HCT116 (cell line): ENCODE results near the gene TSSK2. TPM values are rescaled to one million over a fixed set of nuclear protein-coding genes. Genes with fewer than 3 reads are reported as not detected.

ENCODE experiments used
- ATAC-seq: fragments of 200-7000 bp; cut with Tn5 transposase; 2 replicates; pipeline ENCODE4 v1.9.1; 2020; ENCODE audit warnings: mild to moderate bottlenecking, moderate library complexity
- BruUV-seq: library from RNA; stranded (reverse); fragments of 400-500 nt; replicated peaks from 2 replicates; lab custom pipeline; 2021; lab: Mats Ljungman, UMichigan
- CTCF ChIA-PET: fragments of 300-600 bp; sonication (Branson Sonifier 250); formaldehyde crosslinking; loops from one replicate; lab custom pipeline; 2021; ENCODE audit warnings: antibody characterized with exemption; lab: Charles Lee
- POLR2A ChIA-PET: fragments of 300-600, 350-600 bp; sonication (Branson Sonifier 250); formaldehyde crosslinking; loops from one replicate; lab custom pipeline; 2021; ENCODE audit warnings: antibody characterized with exemption; lab: Charles Lee
- RAD21 ChIA-PET, 2 experiments: fragments of 300-600 bp; sonication (Branson Sonifier 250); formaldehyde crosslinking; loops; one replicate each; lab custom pipeline; 2023; ENCODE audit warnings: low total read pairs in 2 of 2; ENCODE audit not compliant: uncharacterized antibody in 2 of 2, unreplicated experiment in 2 of 2, low non-redundant PET in 1 of 2; lab: Charles Lee
- DNase-seq: peaks from one replicate; pipeline ENCODE4 v3.0.0-alpha.2; 2010; ENCODE audit warnings: low read depth, low spot score
- H2AFZ ChIP-seq: fragments of 200-600 bp; shearing (Covaris generic), sonication (generic); 2 replicates; pipeline ENCODE4 v1.6.1; 2017; ENCODE audit warnings: low read depth, mixed run types, mixed read lengths, antibody characterized with exemption, low read length; ENCODE audit not compliant: poor library complexity, severe bottlenecking
- H3K27ac ChIP-seq: 2 replicates; pipeline ENCODE4 v1.5.1; 2012; ENCODE audit warnings: low read depth, low read length
- H3K27me3 ChIP-seq: fragments of 200-600 bp; sonication (generic); 2 replicates; pipeline ENCODE4 v1.6.1; 2016; ENCODE audit warnings: mixed run types, low read length, mixed read lengths; ENCODE audit not compliant: insufficient read depth
- H3K36me3 ChIP-seq, 2 experiments: fragments of 200-500 bp in 1 of 2; fragments of 200-600 bp in 1 of 2; sonication (Bioruptor generic) in 1 of 2; sonication (generic) in 1 of 2; 2 replicates each; pipeline versions ENCODE4 v1.5.1 to v1.6.1; 2014 to 2016; ENCODE audit warnings: low read length in 2 of 2, inconsistent platforms in 1 of 2, mixed read lengths in 1 of 2, mixed run types in 1 of 2; ENCODE audit not compliant: insufficient read depth in 2 of 2, control insufficient read depth in 1 of 2
- H3K4me1 ChIP-seq, 2 experiments: fragments of 200-600 bp in 1 of 2; sonication (generic) in 1 of 2; 2 replicates each; pipeline versions ENCODE4 v1.5.1 to v1.6.1; 2012 to 2017; ENCODE audit warnings: low read length in 2 of 2, inconsistent platforms in 1 of 2, mild to moderate bottlenecking in 1 of 2, mixed read lengths in 1 of 2, mixed run types in 1 of 2, moderate library complexity in 1 of 2; ENCODE audit not compliant: insufficient read depth in 2 of 2, control insufficient read depth in 1 of 2
- H3K4me2 ChIP-seq: fragments of 200-600 bp; sonication (generic); 2 replicates; pipeline ENCODE4 v1.6.1; 2017; ENCODE audit warnings: mixed run types, low read length, mixed read lengths
- H3K4me3 ChIP-seq, 2 experiments: fragments of 200-600 bp in 1 of 2; sonication (generic) in 1 of 2; replicated peaks in 1 of 2; 2 replicates each; pipeline ENCODE4 v1.5.1; 2011 to 2016; ENCODE audit warnings: low read length in 2 of 2, control low read depth in 1 of 2, low read depth in 1 of 2, mild to moderate bottlenecking in 1 of 2, mixed read lengths in 1 of 2, mixed run types in 1 of 2
- H3K79me2 ChIP-seq: fragments of 200-600 bp; sonication (generic); 2 replicates; pipeline ENCODE4 v1.6.1; 2017; ENCODE audit warnings: mild to moderate bottlenecking, mixed run types, low read length, moderate library complexity, mixed read lengths; ENCODE audit not compliant: insufficient read depth
- H3K9ac ChIP-seq: fragments of 200-600 bp; sonication (generic); 2 replicates; pipeline ENCODE4 v1.6.1; 2016; ENCODE audit warnings: low read length, mixed read lengths
- H3K9me2 ChIP-seq: fragments of 200-600 bp; sonication (generic), shearing (Covaris generic); 2 replicates; pipeline ENCODE4 v1.6.1; 2017; ENCODE audit warnings: mixed run types, mild to moderate bottlenecking, moderate library complexity; ENCODE audit not compliant: insufficient read depth
- H3K9me3 ChIP-seq, 2 experiments: fragments of 200-500 bp in 1 of 2; fragments of 200-600 bp in 1 of 2; sonication (Bioruptor generic) in 1 of 2; sonication (generic) in 1 of 2; 2 replicates each; pipeline ENCODE4 v1.6.1; 2014 to 2017; ENCODE audit warnings: low read length in 2 of 2, mixed read lengths in 2 of 2, inconsistent platforms in 1 of 2, low read depth in 1 of 2, mild to moderate bottlenecking in 1 of 2, mixed run types in 1 of 2, moderate library complexity in 1 of 2; ENCODE audit not compliant: control insufficient read depth in 1 of 2, insufficient read depth in 1 of 2
- H4K20me1 ChIP-seq: fragments of 200-600 bp; sonication (generic), shearing (Covaris generic); 2 replicates; pipeline ENCODE4 v1.6.1; 2017; ENCODE audit warnings: mixed run types, mild to moderate bottlenecking, moderate library complexity; ENCODE audit not compliant: insufficient read depth
- ELF1 ChIP-seq: IDR thresholded peaks from 2 replicates; pipeline ENCODE4 v1.6.1; 2012; ENCODE audit warnings: low read depth, borderline replicate concordance
- EZH2phosphoT487 ChIP-seq: fragments of 200-600 bp; IDR thresholded peaks from 2 replicates; pipeline ENCODE4 v1.6.1; 2018; ENCODE audit warnings: antibody characterized with exemption, borderline replicate concordance
- POLR2AphosphoS5 ChIP-seq: IDR thresholded peaks from 2 replicates; pipeline ENCODE4 v1.6.1; 2011; ENCODE audit warnings: mild to moderate bottlenecking, low read depth, low read length, moderate library complexity
- SIN3A ChIP-seq: IDR thresholded peaks from 2 replicates; pipeline ENCODE4 v1.6.1; 2012; ENCODE audit warnings: low read depth
- TCF7L2 ChIP-seq: IDR thresholded peaks from 2 replicates; pipeline ENCODE4 v1.7.0; 2011; ENCODE audit warnings: borderline replicate concordance, inconsistent platforms; ENCODE audit not compliant: insufficient read depth, insufficient read length; ENCODE audit errors: extremely low read depth
- intact Hi-C: fragments of 100-400 bp; cut with micrococcal nuclease; formaldehyde crosslinking; loops from 2 replicates; pipeline ENCODE4 v1.10.0; 2022
- total RNA-seq: library from RNA; stranded (reverse); gene quantifications from one replicate; pipeline ENCODE4 v1.2.1, GENCODE V29; 2021; ENCODE audit not compliant: unreplicated experiment
- TF ChIP-seq, protein P1 (sequence below): IDR thresholded peaks from 2 replicates; pipeline ENCODE4 v1.6.1; 2012

The TSSK2 gene
- total RNA-seq, 1 experiment from 2014 or later, result not detected

DNA sequence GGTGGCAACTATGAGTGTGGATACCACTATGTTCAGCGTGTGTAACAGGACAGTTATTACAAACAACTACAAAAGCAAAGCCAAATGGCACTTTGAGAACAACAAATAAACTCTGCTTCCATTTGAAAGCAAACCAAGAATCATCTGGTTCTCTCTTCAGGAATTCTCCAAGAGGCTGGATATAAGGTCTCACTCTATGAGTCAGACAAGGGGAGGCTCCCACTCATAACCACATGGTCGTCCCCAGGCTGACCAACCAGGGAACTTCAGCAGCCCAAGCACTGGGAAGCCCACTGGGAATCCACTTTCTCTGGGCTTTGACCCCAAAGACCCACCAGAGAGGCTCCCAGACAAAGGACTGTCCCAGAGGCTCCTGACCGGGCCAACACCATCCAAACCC lies 44.2 kb upstream of the TSSK2 start:
- H3K79me2 ChIP-seq, result no peaks in the 10 kb centered on the region; the same call in none of the 2 replicates
- H3K4me3 ChIP-seq, result peak overlapping the region in 1 of 2 experiments; percentile 31; a peak in 1 of 4 replicates
- no peak for DNase-seq
- H3K9me2 ChIP-seq, result no peaks in the 10 kb centered on the region
- H3K27me3 ChIP-seq, result no peaks in the 10 kb centered on the region
- intact Hi-C loops, result no loop called here
- H3K4me1 ChIP-seq, result peaks cover 27 to 31% of the 10 kb centered on the region in 2 experiments
- ChIA-PET CTCF (interaction anchor here (1.3 kb wide), 1 partner anchor 58 kb away, joined by 4 read pairs; the partner anchor contains the start of gene ESS2), RAD21 (no interaction called here), POLR2A (no interaction called here)
- no TSS peak for BruUV-seq
- peak overlapping the region; percentile 31; the same call in 1 of the 2 replicates for H3K9ac ChIP-seq
- H3K9me3 ChIP-seq, result no peaks in the 10 kb centered on the region
- H3K4me2 ChIP-seq, result peak overlapping the region; percentile 79
- H3K36me3 ChIP-seq, result no peaks in the 10 kb centered on the region
- no peak overlapping the region for H2AFZ ChIP-seq
- peak; percentile 50 for ATAC-seq
- H3K27ac ChIP-seq, result peak overlapping the region; percentile 87
- no peaks in the 10 kb centered on the region for H4K20me1 ChIP-seq
- TF ChIP-seq ELF1, result no peak

DNA sequence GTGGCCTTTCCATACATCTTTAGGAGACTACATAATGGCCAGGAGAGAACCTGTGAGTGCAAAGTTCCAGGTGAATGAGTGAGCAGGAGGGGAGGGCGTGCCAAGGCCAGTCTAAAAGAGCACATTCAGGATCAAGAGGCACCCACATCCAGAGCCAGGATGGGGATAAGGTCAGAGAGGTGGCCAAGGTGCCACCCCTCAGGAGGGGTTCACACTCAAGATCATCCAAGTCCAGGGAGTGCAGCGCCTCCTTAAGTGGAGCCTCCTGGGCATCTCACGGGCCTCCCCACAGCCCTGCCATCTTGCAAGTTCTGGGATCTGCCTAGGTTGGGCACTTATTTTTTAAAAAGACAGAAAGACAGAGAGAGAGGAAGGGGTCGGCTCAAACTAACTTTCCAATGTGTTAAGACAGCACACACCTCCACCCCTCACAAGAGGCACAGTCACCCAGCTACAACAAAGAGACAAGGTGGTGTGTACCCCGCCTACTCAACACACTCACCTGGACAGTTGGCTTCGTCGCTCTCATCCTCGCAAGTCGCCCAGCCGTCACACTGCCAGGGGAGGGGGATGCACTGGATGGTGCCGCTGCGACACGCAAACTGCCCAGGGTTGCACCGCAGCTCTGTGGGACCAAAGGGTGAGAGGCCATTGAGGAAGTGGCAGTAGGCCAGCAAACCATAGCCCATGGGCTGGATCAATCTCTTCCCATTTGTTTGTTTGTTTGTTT lies 42.1 kb upstream of the TSSK2 start:
- H3K9ac ChIP-seq, result no peak overlapping the region
- no peaks in the 10 kb centered on the region for H3K9me3 ChIP-seq
- CTCF ChIA-PET, result interaction anchor here (1.2 kb wide), 1 partner anchor 9 kb away, joined by 3 read pairs; no protein-coding TSS in a partner anchor
- DNase-seq (no peak), ATAC-seq (no peak)
- H3K27ac ChIP-seq, result no peak overlapping the region
- peaks cover 27 to 31% of the 10 kb centered on the region in 2 experiments for H3K4me1 ChIP-seq
- no peaks in the 10 kb centered on the region for H4K20me1 ChIP-seq
- intact Hi-C loops, result no loop called here
- BruUV-seq, result no TSS peak
- POLR2A ChIA-PET, result no interaction called here
- peaks cover 10% of the 10 kb centered on the region for H3K79me2 ChIP-seq
- no peak overlapping the region for H2AFZ ChIP-seq
- TF ChIP-seq POLR2AphosphoS5 (no peak), TCF7L2 (no peak), EZH2phosphoT487 (no peak), SIN3A (no peak)
- TF ChIP-seq, protein P1, sequence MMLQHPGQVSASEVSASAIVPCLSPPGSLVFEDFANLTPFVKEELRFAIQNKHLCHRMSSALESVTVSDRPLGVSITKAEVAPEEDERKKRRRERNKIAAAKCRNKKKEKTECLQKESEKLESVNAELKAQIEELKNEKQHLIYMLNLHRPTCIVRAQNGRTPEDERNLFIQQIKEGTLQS, result no peak
- no peaks in the 10 kb centered on the region for H3K9me2 ChIP-seq
- H3K36me3 ChIP-seq, result no peaks in the 10 kb centered on the region
- no peak overlapping the region for H3K4me3 ChIP-seq
- H3K4me2 ChIP-seq, result no peak overlapping the region
- RAD21 ChIA-PET, result no interaction called here
- H3K27me3 ChIP-seq, result no peaks in the 10 kb centered on the region
